Smooth muscle cell (in vitro differentiated cells): Measurements from ENCODE around the gene ZNF827. TPM values are rescaled to one million over a fixed set of nuclear protein-coding genes. Genes with fewer than 3 reads are reported as not detected.

Experiments used
- DNase-seq: peaks from one replicate; lab custom pipeline; 2025; ENCODE audit not compliant: unreplicated experiment; lab: John Stamatoyannopoulos, UW
- H2AFZ ChIP-seq: fragments of 200-600 bp; sonication (generic); 2 replicates; pipeline ENCODE4 v1.6.0; 2016; ENCODE audit warnings: antibody characterized with exemption, low read depth, mild to moderate bottlenecking
- H3F3A ChIP-seq: fragments of 200-600 bp; sonication (generic); 2 replicates; pipeline ENCODE4 v1.6.0; 2017; ENCODE audit warnings: antibody characterized with exemption, low read depth
- H3K27ac ChIP-seq: fragments of 200-600 bp; sonication (generic); 2 replicates; pipeline ENCODE4 v1.5.1; 2016; ENCODE audit warnings: low read depth, mild to moderate bottlenecking
- H3K27me3 ChIP-seq: fragments of 200-600 bp; sonication (generic); 2 replicates; pipeline ENCODE4 v1.6.1; 2016; ENCODE audit warnings: low read depth, mild to moderate bottlenecking
- H3K36me3 ChIP-seq: fragments of 200-600 bp; sonication (generic); 2 replicates; pipeline ENCODE4 v1.5.1; 2016; ENCODE audit warnings: low read depth
- H3K4me1 ChIP-seq: fragments of 200-600 bp; sonication (generic); 2 replicates; pipeline ENCODE4 v1.5.1; 2016; ENCODE audit warnings: low read depth
- H3K4me2 ChIP-seq: fragments of 200-600 bp; sonication (generic); 2 replicates; pipeline ENCODE4 v1.6.0; 2016; ENCODE audit warnings: mild to moderate bottlenecking
- H3K4me3 ChIP-seq: fragments of 200-600 bp; sonication (generic); 2 replicates; pipeline ENCODE4 v1.5.1; 2016; ENCODE audit warnings: mild to moderate bottlenecking
- H3K79me2 ChIP-seq: fragments of 200-600 bp; sonication (generic); 2 replicates; pipeline ENCODE4 v1.6.0; 2016; ENCODE audit warnings: low read depth, mild to moderate bottlenecking
- H3K9ac ChIP-seq: fragments of 200-600 bp; sonication (generic); 2 replicates; pipeline ENCODE4 v1.6.0; 2016; ENCODE audit warnings: low read depth
- H3K9me3 ChIP-seq: fragments of 200-600 bp; sonication (generic); replicated peaks from 2 replicates; pipeline ENCODE4 v1.5.1; 2016; ENCODE audit warnings: low read depth
- H4K20me1 ChIP-seq: fragments of 200-600 bp; sonication (generic); 2 replicates; pipeline ENCODE4 v1.6.0; 2016; ENCODE audit warnings: low read depth
- WGBS: methylation state at CpG from one replicate; pipeline ENCODE4 v1.1.7; 2016; ENCODE audit warnings: low lambda C conversion rate; 5-methylcytosine and 5-hydroxymethylcytosine counted together
- polyA plus RNA-seq: library from polyadenylated mRNA; unstranded; fragments of >200 nt; fragmentation: Nextera tagmentation; extraction: Ambion mirVana; gene quantifications from 2 replicates; pipeline ENCODE4 v1.2.1, GENCODE V29; 2016
- total RNA-seq: library from RNA; depleted of rRNA; stranded (reverse); fragments of >200 nt; gene quantifications from 2 replicates; pipeline ENCODE4 v1.2.3, GENCODE V29; 2014
- TF ChIP-seq, protein P1 (sequence below): fragments of 200-600 bp; sonication (generic); IDR thresholded peaks from 2 replicates; pipeline ENCODE4 v1.5.1; 2017; ENCODE audit warnings: borderline replicate concordance, mild to moderate bottlenecking, antibody characterized with exemption; ENCODE audit not compliant: insufficient read depth, poor library complexity, severe bottlenecking

ZNF827 gene
- total and polyA plus RNA-seq, 2 experiments from 2014 or later = 6.5 to 12.8 TPM

GRCh38 chr4:145775406-145775805 lies 163.2 kb downstream of the ZNF827 start:
- TF ChIP-seq, protein P1, sequence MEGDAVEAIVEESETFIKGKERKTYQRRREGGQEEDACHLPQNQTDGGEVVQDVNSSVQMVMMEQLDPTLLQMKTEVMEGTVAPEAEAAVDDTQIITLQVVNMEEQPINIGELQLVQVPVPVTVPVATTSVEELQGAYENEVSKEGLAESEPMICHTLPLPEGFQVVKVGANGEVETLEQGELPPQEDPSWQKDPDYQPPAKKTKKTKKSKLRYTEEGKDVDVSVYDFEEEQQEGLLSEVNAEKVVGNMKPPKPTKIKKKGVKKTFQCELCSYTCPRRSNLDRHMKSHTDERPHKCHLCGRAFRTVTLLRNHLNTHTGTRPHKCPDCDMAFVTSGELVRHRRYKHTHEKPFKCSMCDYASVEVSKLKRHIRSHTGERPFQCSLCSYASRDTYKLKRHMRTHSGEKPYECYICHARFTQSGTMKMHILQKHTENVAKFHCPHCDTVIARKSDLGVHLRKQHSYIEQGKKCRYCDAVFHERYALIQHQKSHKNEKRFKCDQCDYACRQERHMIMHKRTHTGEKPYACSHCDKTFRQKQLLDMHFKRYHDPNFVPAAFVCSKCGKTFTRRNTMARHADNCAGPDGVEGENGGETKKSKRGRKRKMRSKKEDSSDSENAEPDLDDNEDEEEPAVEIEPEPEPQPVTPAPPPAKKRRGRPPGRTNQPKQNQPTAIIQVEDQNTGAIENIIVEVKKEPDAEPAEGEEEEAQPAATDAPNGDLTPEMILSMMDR = no peak
- Histone ChIP-seq H3K4me3 (no peak overlapping the region), H2AFZ (no peak overlapping the region), H3K4me2 (no peak overlapping the region), H3K9me3 (no peaks in the 10 kb centered on the region), H3K36me3 (no peaks in the 10 kb centered on the region), H3K4me1 (no peaks in the 10 kb centered on the region), H3K27ac (no peak overlapping the region), H3K27me3 (no peaks in the 10 kb centered on the region), H3K9ac (no peak overlapping the region), H3F3A (no peaks in the 10 kb centered on the region), H3K79me2 (no peaks in the 10 kb centered on the region), H4K20me1 (no peaks in the 10 kb centered on the region)
- DNase-seq = no peak
- 94% methylated on average over 3 of the region's 3 CpGs for WGBS

- Histone ChIP-seq H3K4me2 (no peak overlapping the region), H2AFZ (no peak overlapping the region), H3K79me2 (no peaks in the 10 kb centered on the region), H4K20me1 (no peaks in the 10 kb centered on the region), H3K4me3 (no peak overlapping the region), H3K9me3 (no peaks in the 10 kb centered on the region), H3K27ac (no peak overlapping the region), H3F3A (no peaks in the 10 kb centered on the region), H3K36me3 (no peaks in the 10 kb centered on the region), H3K27me3 (no peaks in the 10 kb centered on the region), H3K9ac (no peak overlapping the region), H3K4me1 (no peaks in the 10 kb centered on the region)
- 96% methylated on average over 6 of the region's 6 CpGs for WGBS
- DNase-seq = no peak
- TF ChIP-seq, protein P1 = no peak
Measured at GRCh38 chr4:145774473-145774872, 164.2 kb downstream of the ZNF827 start.

DNA sequence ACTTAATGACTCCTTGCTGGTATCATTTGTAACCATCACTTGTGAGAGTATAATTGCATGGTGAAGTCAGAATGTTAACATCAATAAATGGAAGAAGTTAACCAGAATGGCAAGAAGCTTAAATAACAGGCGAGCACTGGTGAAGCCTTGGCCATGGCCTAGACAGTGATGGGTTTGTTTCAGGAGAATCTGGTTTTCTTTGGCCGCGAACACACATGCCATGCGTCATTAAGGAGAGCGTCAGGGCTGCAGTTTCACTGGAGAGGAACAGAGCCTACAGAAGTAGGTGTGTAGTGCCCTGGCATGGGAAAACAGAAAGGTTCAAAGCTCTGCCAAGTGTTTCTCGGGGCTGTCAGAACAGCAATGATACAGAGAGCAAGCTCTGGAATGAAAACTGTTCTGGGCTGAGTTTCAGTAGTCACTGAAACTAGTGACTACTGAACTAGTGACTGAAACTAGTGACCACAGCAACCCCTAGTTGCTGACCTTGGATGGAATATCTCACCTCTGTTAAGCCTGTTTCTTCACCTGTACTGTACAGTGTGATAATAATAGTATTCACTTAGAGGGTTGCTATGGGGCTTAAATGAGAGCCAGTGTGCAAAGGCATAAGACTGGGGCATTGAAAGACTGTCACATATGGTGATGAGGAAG lies 164.9 kb downstream of the ZNF827 start:
- TF ChIP-seq, protein P1 = no peak
- no peak overlapping the region for H3K27ac ChIP-seq
- H3K4me1 ChIP-seq = no peaks in the 10 kb centered on the region
- H3K27me3 ChIP-seq = no peaks in the 10 kb centered on the region
- no peaks in the 10 kb centered on the region for H3F3A ChIP-seq
- no peaks in the 10 kb centered on the region for H3K9me3 ChIP-seq
- DNase-seq = no peak
- no peaks in the 10 kb centered on the region for H3K36me3 ChIP-seq
- H3K9ac ChIP-seq = no peak overlapping the region
- no peak overlapping the region for H3K4me2 ChIP-seq
- no peaks in the 10 kb centered on the region for H3K79me2 ChIP-seq
- WGBS = 91% methylated on average over 6 of the region's 6 CpGs
- H2AFZ ChIP-seq = no peak overlapping the region
- no peaks in the 10 kb centered on the region for H4K20me1 ChIP-seq
- H3K4me3 ChIP-seq = no peak overlapping the region

GRCh38 chr4:145772347-145772746 lies 166.3 kb downstream of the ZNF827 start:
- H3K36me3 ChIP-seq = no peaks in the 10 kb centered on the region
- H3K4me2 ChIP-seq = no peak overlapping the region
- H3K27ac ChIP-seq = no peak overlapping the region
- DNase-seq = no peak
- H4K20me1 ChIP-seq = no peaks in the 10 kb centered on the region
- no peak overlapping the region for H3K4me3 ChIP-seq
- WGBS = 95% methylated on average over 2 of the region's 2 CpGs
- H3K9ac ChIP-seq = no peak overlapping the region
- TF ChIP-seq, protein P1 = no peak
- no peaks in the 10 kb centered on the region for H3F3A ChIP-seq
- no peak overlapping the region for H2AFZ ChIP-seq
- H3K9me3 ChIP-seq = no peaks in the 10 kb centered on the region
- H3K27me3 ChIP-seq = no peaks in the 10 kb centered on the region
- H3K4me1 ChIP-seq = no peaks in the 10 kb centered on the region
- H3K79me2 ChIP-seq = no peaks in the 10 kb centered on the region
